HG03108 (cell line): ENCODE data around the gene ARHGEF18.
"Not testable (repeated sequence)": the region's sequence is repeated elsewhere in the genome, so short reads cannot be mapped to it uniquely, and the experiment has no call there.

Source experiments
- ATAC-seq: cut with Tn5 transposase; IDR thresholded peaks from one replicate; pipeline ENCODE4 v1.9.1; 2021; ENCODE audit warnings: moderate library complexity; ENCODE audit not compliant: unreplicated experiment

Gene ARHGEF18

GRCh38 chr19:7348587-7349230 lies at the start of gene ARHGEF18:
ARHGEF18 (plus strand) TSS chr19:7348937; CDS start chr19:7362891, 13,954 bp downstream.
- no peak for ATAC-seq

- ATAC-seq: no peak
These were observed 47.2 kb upstream of the ARHGEF18 start for GRCh38 chr19:7301525-7301924.

- no peak for ATAC-seq
These were observed 45.3 kb upstream of the ARHGEF18 start for GRCh38 chr19:7303470-7303869.

- ATAC-seq: no peak
These were observed 44.5 kb upstream of the ARHGEF18 start for GRCh38 chr19:7304200-7304599.

GRCh38 chr19:7307590-7308218 lies 41.0 kb upstream of the ARHGEF18 start:
- ATAC-seq: no peak

- not testable (repeated sequence) for ATAC-seq
These were observed 40.4 kb upstream of the ARHGEF18 start for GRCh38 chr19:7308327-7308726.

GRCh38 chr19:7311911-7312310 lies 36.8 kb upstream of the ARHGEF18 start:
- no peak for ATAC-seq

GRCh38 chr19:7312816-7313215 lies 35.9 kb upstream of the ARHGEF18 start:
- ATAC-seq: no peak

GRCh38 chr19:7318176-7318575 lies 30.6 kb upstream of the ARHGEF18 start:
- ATAC-seq: no peak

GRCh38 chr19:7326105-7326877 lies 22.4 kb upstream of the ARHGEF18 start:
- no peak for ATAC-seq

GRCh38 chr19:7327802-7328201 lies 20.9 kb upstream of the ARHGEF18 start:
- no peak for ATAC-seq

- ATAC-seq: no peak
These were observed 20.1 kb upstream of the ARHGEF18 start for GRCh38 chr19:7328647-7329046.

GRCh38 chr19:7331446-7331845 lies 17.3 kb upstream of the ARHGEF18 start:
- ATAC-seq: no peak

GRCh38 chr19:7333198-7334118 lies 15.3 kb upstream of the ARHGEF18 start:
- no peak for ATAC-seq

GRCh38 chr19:7336321-7336973 lies 12.3 kb upstream of the ARHGEF18 start:
- ATAC-seq: no peak

- peak; percentile 56 for ATAC-seq
These were observed 11.2 kb upstream of the ARHGEF18 start for GRCh38 chr19:7337380-7338194.

GRCh38 chr19:7340959-7341837 lies 7.5 kb upstream of the ARHGEF18 start:
- ATAC-seq: no peak

- ATAC-seq: no peak
These were observed 6.6 kb upstream of the ARHGEF18 start for GRCh38 chr19:7342143-7342542.
